HepG2 (cell line): ENCODE measurements around the gene INPP5K. TPM values are rescaled to one million over a fixed set of nuclear protein-coding genes. Genes with fewer than 3 reads are reported as not detected.

Source experiments
- ARNT ChIP-seq: fragments of 450-650 bp; IDR thresholded peaks from 2 replicates; pipeline ENCODE4 v1.6.1; 2017
- ATM ChIP-seq: fragments of 450-650 bp; IDR thresholded peaks from 2 replicates; pipeline ENCODE4 v1.7.1; 2017; ENCODE audit warnings: mild to moderate bottlenecking, borderline replicate concordance
- CENPX ChIP-seq: sonication (generic); formaldehyde crosslinking; IDR thresholded peaks from 2 replicates; pipeline ENCODE4 v1.9.0; 2021; ENCODE audit warnings: mild to moderate bottlenecking, missing genetic modification reagents, moderate library complexity
- FIP1L1 ChIP-seq: fragments of 200-400 bp; formaldehyde crosslinking; IDR thresholded peaks from 2 replicates; pipeline ENCODE4 v1.6.1; 2018; ENCODE audit warnings: low read depth, mild to moderate bottlenecking, low read length, moderate library complexity, borderline replicate concordance; ENCODE audit not compliant: insufficient read depth
- FOXA1 ChIP-seq, 2 experiments: fragments of 450-650 bp in 1 of 2; sonication (generic) in 1 of 2; formaldehyde crosslinking in 1 of 2; IDR thresholded peaks; 2 replicates each; pipeline versions ENCODE4 v1.4.0 to v1.6.1; 2016 to 2020; ENCODE audit warnings: missing genetic modification reagents in 1 of 2
- FOXC1 ChIP-seq: sonication (generic); formaldehyde crosslinking; IDR thresholded peaks from 2 replicates; pipeline ENCODE4 v1.8.0; 2022; ENCODE audit warnings: mild to moderate bottlenecking, missing genetic modification reagents, borderline replicate concordance
- HDAC1 ChIP-seq: sonication (generic); formaldehyde crosslinking; IDR thresholded peaks from 2 replicates; pipeline ENCODE4 v1.5.1; 2020; ENCODE audit warnings: mild to moderate bottlenecking, missing genetic modification reagents
- IKZF4 ChIP-seq: sonication (generic); formaldehyde crosslinking; IDR thresholded peaks from 2 replicates; pipeline ENCODE4 v1.5.1; 2020; ENCODE audit warnings: borderline replicate concordance, mild to moderate bottlenecking, low read depth, missing genetic modification reagents; ENCODE audit errors: not compliant biosample characterization
- KLF16 ChIP-seq, 2 experiments: sonication (generic) in 1 of 2; formaldehyde crosslinking in 1 of 2; IDR thresholded peaks; 2 replicates each; pipeline versions ENCODE4 v1.6.1 to v1.8.0; 2016 to 2023; ENCODE audit warnings: missing genetic modification reagents in 2 of 2, missing compliant biosample characterization in 1 of 2
- MATR3 ChIP-seq: sonication (generic); formaldehyde crosslinking; IDR thresholded peaks from 2 replicates; pipeline ENCODE4 v1.4.0; 2020; ENCODE audit warnings: missing genetic modification reagents
- MED8 ChIP-seq: sonication (generic); formaldehyde crosslinking; IDR thresholded peaks from 2 replicates; pipeline ENCODE4 v1.8.1; 2023; ENCODE audit warnings: mild to moderate bottlenecking, missing genetic modification reagents; ENCODE audit not compliant: insufficient replicate concordance
- MIXL1 ChIP-seq: IDR thresholded peaks from 2 replicates; pipeline ENCODE4 v1.6.1; 2016
- MTA1 ChIP-seq: sonication (generic); formaldehyde crosslinking; IDR thresholded peaks from 2 replicates; pipeline ENCODE4 v1.4.0; 2020; ENCODE audit warnings: missing genetic modification reagents, mild to moderate bottlenecking, borderline replicate concordance
- MTA3 ChIP-seq: sonication (generic); formaldehyde crosslinking; IDR thresholded peaks from 2 replicates; pipeline ENCODE4 v1.4.0; 2020; ENCODE audit warnings: missing genetic modification reagents
- NPAS2 ChIP-seq: sonication (generic); formaldehyde crosslinking; IDR thresholded peaks from 2 replicates; pipeline ENCODE4 v1.8.0; 2022; ENCODE audit warnings: mild to moderate bottlenecking, missing genetic modification reagents, borderline replicate concordance
- RFX3 ChIP-seq: IDR thresholded peaks from 2 replicates; pipeline ENCODE4 v1.6.1; 2016; ENCODE audit warnings: missing biosample characterization, missing genetic modification reagents
- SMC3 ChIP-seq: IDR thresholded peaks from 2 replicates; pipeline ENCODE4 v1.6.1; 2011; ENCODE audit warnings: low read length, improper control_type of control experiment
- SYNCRIP ChIP-seq: fragments of 200-400 bp; formaldehyde crosslinking; IDR thresholded peaks from 2 replicates; pipeline ENCODE4 v1.6.1; 2018; ENCODE audit warnings: mild to moderate bottlenecking, low read depth, low read length; ENCODE audit not compliant: insufficient read depth
- TBP ChIP-seq: sonication (generic); formaldehyde crosslinking; IDR thresholded peaks from 2 replicates; pipeline ENCODE4 v1.5.0; 2020; ENCODE audit warnings: missing genetic modification reagents
- TSC22D2 ChIP-seq: sonication (generic); formaldehyde crosslinking; IDR thresholded peaks from 2 replicates; pipeline ENCODE4 v1.5.1; 2020; ENCODE audit warnings: missing genetic modification reagents, mild to moderate bottlenecking, borderline replicate concordance
- ZFP41 ChIP-seq: sonication (generic); formaldehyde crosslinking; IDR thresholded peaks from 2 replicates; pipeline ENCODE4 v1.4.0; 2020; ENCODE audit warnings: mild to moderate bottlenecking, missing genetic modification reagents, borderline replicate concordance
- ZFP90 ChIP-seq: sonication (generic); formaldehyde crosslinking; IDR thresholded peaks from 2 replicates; pipeline ENCODE4 v1.8.0; 2022; ENCODE audit warnings: missing genetic modification reagents, mild to moderate bottlenecking, inconsistent platforms, borderline replicate concordance
- ZMYM3 ChIP-seq: sonication (generic); formaldehyde crosslinking; IDR thresholded peaks from 2 replicates; pipeline ENCODE4 v1.5.1; 2020; ENCODE audit warnings: mild to moderate bottlenecking, missing genetic modification reagents
- ZNF207 ChIP-seq: fragments of 450-650 bp; IDR thresholded peaks from 2 replicates; pipeline ENCODE4 v1.6.1; 2016; ENCODE audit warnings: antibody characterized with exemption, borderline replicate concordance
- ZNF326 ChIP-seq: sonication (generic); formaldehyde crosslinking; IDR thresholded peaks from 2 replicates; pipeline ENCODE4 v1.4.0; 2020; ENCODE audit warnings: missing genetic modification reagents, borderline replicate concordance
- ZNF33B ChIP-seq: sonication (generic); formaldehyde crosslinking; IDR thresholded peaks from 2 replicates; pipeline ENCODE4 v1.5.1; 2020; ENCODE audit warnings: mild to moderate bottlenecking, missing genetic modification reagents
- ZNF34 ChIP-seq: sonication (generic); formaldehyde crosslinking; IDR thresholded peaks from 2 replicates; pipeline ENCODE4 v1.4.0; 2020; ENCODE audit warnings: mild to moderate bottlenecking, missing genetic modification reagents, borderline replicate concordance
- ZNF460 ChIP-seq: sonication (generic); formaldehyde crosslinking; IDR thresholded peaks from 2 replicates; pipeline ENCODE4 v1.5.1; 2020; ENCODE audit warnings: missing genetic modification reagents, mild to moderate bottlenecking, borderline replicate concordance
- ZNF556 ChIP-seq: sonication (generic); formaldehyde crosslinking; IDR thresholded peaks from 2 replicates; pipeline ENCODE4 v1.4.0; 2020; ENCODE audit warnings: mild to moderate bottlenecking, missing genetic modification reagents, borderline replicate concordance
- ZNF724P ChIP-seq: sonication (generic); formaldehyde crosslinking; IDR thresholded peaks from 2 replicates; pipeline ENCODE4 v1.8.0; 2022; ENCODE audit warnings: missing genetic modification reagents, borderline replicate concordance
- ZSCAN31 ChIP-seq: sonication (generic); formaldehyde crosslinking; IDR thresholded peaks from 2 replicates; pipeline ENCODE4 v1.5.0; 2020; ENCODE audit warnings: low read depth, mild to moderate bottlenecking, missing genetic modification reagents
- polyA plus RNA-seq, 8 experiments: library from polyadenylated mRNA; depleted of rRNA in 3 of 8; stranded (reverse) in 7 of 8; unstranded in 1 of 8; fragments of >200 nt; fragmentation: Illumina TruSeq in 4 of 8; extraction: Trizol in 4 of 8; gene quantifications; 2 replicates each; pipeline versions ENCODE4 v1.2.1 to v1.2.3, GENCODE V29; 2011 to 2016; ENCODE audit warnings: low read depth in 4 of 8, missing spikeins in 1 of 8, mixed read lengths in 1 of 8; ENCODE audit not compliant: insufficient read depth in 1 of 8
- total RNA-seq, 5 experiments: library from RNA; depleted of rRNA; stranded (reverse); fragments of >200 nt; fragmentation: Illumina TruSeq; extraction: Trizol; gene quantifications; 2 replicates each; pipeline ENCODE4 v1.2.3, GENCODE V29; 2016; ENCODE audit warnings: low read depth in 1 of 5
- TF ChIP-seq, protein P1 (sequence below): sonication (generic); formaldehyde crosslinking; IDR thresholded peaks from 2 replicates; pipeline ENCODE4 v1.4.0; 2020; ENCODE audit warnings: missing genetic modification reagents

The INPP5K gene
- total and polyA plus RNA-seq, 2 of the 13 experiments (the other 11 are each of a cell fraction or from before 2014, with no cell fraction given), result 4.8 to 9.6 TPM

GRCh38 chr17:1467898-1468492, 48.4 kb downstream of the INPP5K start (continued):
- TF ChIP-seq NPAS2, result no peak
- TF ChIP-seq ZNF724P (CRISPR knock-in tag), result no peak
- TF ChIP-seq MATR3 (CRISPR knock-in tag), result no peak
- TF ChIP-seq ATM, result no peak
- no peak for TF ChIP-seq FIP1L1
- no peak for TF ChIP-seq ZNF326 (CRISPR knock-in tag)
- no peak for TF ChIP-seq ZNF34
- peak; percentile 92 for TF ChIP-seq HDAC1
- no peak for TF ChIP-seq ZFP90 (CRISPR knock-in tag)
- no peak for TF ChIP-seq MTA3 (CRISPR knock-in tag)
- TF ChIP-seq MED8 (CRISPR knock-in tag), result no peak
- TF ChIP-seq ZSCAN31 (CRISPR knock-in tag), result no peak
- TF ChIP-seq ZNF460 (CRISPR knock-in tag), result peak; percentile 63; the same call in 1 of the 2 replicates
- no peak for TF ChIP-seq ZFP41 (CRISPR knock-in tag)
- no peak; the same call in 1 of the 2 replicates for TF ChIP-seq SMC3
- no peak for TF ChIP-seq RFX3
- TF ChIP-seq SYNCRIP, result no peak
- TF ChIP-seq TSC22D2 (CRISPR knock-in tag), result no peak
- peak; percentile 80; the same call in 1 of the 2 replicates for TF ChIP-seq ZMYM3 (CRISPR knock-in tag)
- TF ChIP-seq ZNF556 (CRISPR knock-in tag), result peak; percentile 79; the same call in 1 of the 2 replicates
- TF ChIP-seq TBP (CRISPR knock-in tag), result no peak
- TF ChIP-seq IKZF4 (CRISPR knock-in tag), result peak; percentile 59
- TF ChIP-seq MIXL1 (CRISPR knock-in tag), result no peak
- no peak for TF ChIP-seq CENPX
- 0 out of 2 replicates have a peak, but pooled peaks have one; percentile 41 for TF ChIP-seq ZNF33B (CRISPR knock-in tag)
- TF ChIP-seq ARNT, result no peak
- TF ChIP-seq FOXC1 (CRISPR knock-in tag), result no peak; the same call in 1 of the 2 replicates
- TF ChIP-seq MTA1 (CRISPR knock-in tag), result peak; percentile 96
- no peak for TF ChIP-seq FOXA1 (IDR thresholded peaks at IDR 0.05)
- peak; percentile 34; the same call in 1 of the 2 replicates for TF ChIP-seq FOXA1 (CRISPR knock-in tag; IDR thresholded peaks at IDR 0.05)
- TF ChIP-seq, protein P1, sequence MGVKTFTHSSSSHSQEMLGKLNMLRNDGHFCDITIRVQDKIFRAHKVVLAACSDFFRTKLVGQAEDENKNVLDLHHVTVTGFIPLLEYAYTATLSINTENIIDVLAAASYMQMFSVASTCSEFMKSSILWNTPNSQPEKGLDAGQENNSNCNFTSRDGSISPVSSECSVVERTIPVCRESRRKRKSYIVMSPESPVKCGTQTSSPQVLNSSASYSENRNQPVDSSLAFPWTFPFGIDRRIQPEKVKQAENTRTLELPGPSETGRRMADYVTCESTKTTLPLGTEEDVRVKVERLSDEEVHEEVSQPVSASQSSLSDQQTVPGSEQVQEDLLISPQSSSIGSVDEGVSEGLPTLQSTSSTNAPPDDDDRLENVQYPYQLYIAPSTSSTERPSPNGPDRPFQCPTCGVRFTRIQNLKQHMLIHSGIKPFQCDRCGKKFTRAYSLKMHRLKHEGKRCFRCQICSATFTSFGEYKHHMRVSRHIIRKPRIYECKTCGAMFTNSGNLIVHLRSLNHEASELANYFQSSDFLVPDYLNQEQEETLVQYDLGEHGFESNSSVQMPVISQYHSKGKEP (CRISPR knock-in tag), result no peak
- 0 out of 4 replicates have a peak, but pooled peaks of 1 of the 2 experiments have one; percentile 59 for TF ChIP-seq KLF16 (CRISPR knock-in tag; IDR thresholded peaks at IDR 0.05)
- TF ChIP-seq ZNF207, result no peak
